ENCODE measurements around the gene PLEKHG5.

- TF ChIP-seq CTCF (IDR thresholded peaks at IDR 0.05), result no peak
- no peak for TF ChIP-seq POLR2A (IDR thresholded peaks at IDR 0.05)
Measured at GRCh38 chr1:6536291-6536690, 44.8 kb upstream of the PLEKHG5 start.
